GM21737 (cell line): ENCODE measurements around the gene TECPR1.
A peak's percentile ranks its signal among the peaks of the same experiment; 100 is the strongest.

Experiments used
- ATAC-seq: cut with Tn5 transposase; IDR thresholded peaks from one replicate; pipeline ENCODE4 v1.9.1; 2021; ENCODE audit warnings: mild to moderate bottlenecking, moderate library complexity; ENCODE audit not compliant: unreplicated experiment

The TECPR1 gene

GRCh38 chr7:98252425-98253054 lies 508 bp upstream of the TECPR1 start:
- no peak for ATAC-seq

GRCh38 chr7:98251231-98251600 lies 816 bp downstream of the TECPR1 start:
- peak; percentile 24 for ATAC-seq

GRCh38 chr7:98250789-98251188 lies 1.2 kb downstream of the TECPR1 start:
- no peak for ATAC-seq

GRCh38 chr7:98249106-98249505 lies 2.9 kb downstream of the TECPR1 start:
- ATAC-seq: no peak

GRCh38 chr7:98248156-98248555 lies 3.9 kb downstream of the TECPR1 start:
- no peak for ATAC-seq

GRCh38 chr7:98244871-98245270 lies 7.2 kb downstream of the TECPR1 start:
- no peak for ATAC-seq

- no peak for ATAC-seq
Observed at GRCh38 chr7:98242934-98243333, 9.1 kb downstream of the TECPR1 start.

GRCh38 chr7:98242342-98242741 lies 9.7 kb downstream of the TECPR1 start:
- ATAC-seq: no peak

- ATAC-seq: no peak
Observed at GRCh38 chr7:98241674-98242241, 10.3 kb downstream of the TECPR1 start.

GRCh38 chr7:98240961-98241673 lies 10.9 kb downstream of the TECPR1 start:
- ATAC-seq: no peak

- no peak for ATAC-seq
Observed at GRCh38 chr7:98238976-98239375, 13.1 kb downstream of the TECPR1 start.

- ATAC-seq: no peak
Observed at GRCh38 chr7:98238076-98238475, 14.0 kb downstream of the TECPR1 start.

- no peak for ATAC-seq
Observed at GRCh38 chr7:98236355-98237185, 15.5 kb downstream of the TECPR1 start.

GRCh38 chr7:98235901-98236300 lies 16.1 kb downstream of the TECPR1 start:
- ATAC-seq: no peak

GRCh38 chr7:98234429-98235147 lies 17.4 kb downstream of the TECPR1 start:
- ATAC-seq: no peak

GRCh38 chr7:98233219-98234070 lies 18.6 kb downstream of the TECPR1 start:
- ATAC-seq: no peak

- no peak for ATAC-seq
Observed at GRCh38 chr7:98232799-98233198, 19.2 kb downstream of the TECPR1 start.

GRCh38 chr7:98232263-98232585 lies 19.8 kb downstream of the TECPR1 start:
- ATAC-seq: no peak

GRCh38 chr7:98231493-98232262 lies 20.4 kb downstream of the TECPR1 start:
- no peak for ATAC-seq
